ENCODE results near the gene MEIS2. TPM values are rescaled to one million over a fixed set of nuclear protein-coding genes. Genes with fewer than 3 reads are reported as not detected.

Gene MEIS2
- total RNA-seq, 5 donors from 2014 or later (not counting 1 experiment from before 2014, with no cell fraction given) = 0.38 to 0.54 TPM; not detected in 3

- no peak for ATAC-seq (replicated peaks in 1 of 4)
- Histone ChIP-seq H3K9me3 (no peaks in the 10 kb centered on the region), H3K4me3 (ENCODE audit: control insufficient read depth in 1 of 2, extremely low read depth in 1 of 2, low read length in 1 of 2) (no peak overlapping the region), H3K4me1 (ENCODE audit: control insufficient read depth in 1 of 2, extremely low read depth in 1 of 2, insufficient read depth in 2 of 2, low read length in 2 of 2) (no peaks in the 10 kb centered on the region), H3K36me3 (ENCODE audit: control insufficient read depth in 2 of 2, extremely low read depth in 1 of 2, insufficient read depth in 1 of 2, low read length in 1 of 2) (no peaks in the 10 kb centered on the region), H3K27ac (ENCODE audit: low read length) (no peak overlapping the region), H3K27me3 (replicated peaks in 1 of 2; ENCODE audit: control insufficient read depth in 2 of 2, extremely low read depth in 1 of 2, insufficient read depth in 2 of 2, low read length in 1 of 2) (no peaks in the 10 kb centered on the region)
- no peak for DNase-seq
- 83% methylated on average over 4 of the region's 4 CpGs for WGBS (ENCODE audit: insufficient coverage)
- Mint-ChIP-seq H3K27ac (no peak overlapping the region), H3K27me3 (peaks cover 0 to 6% of the 10 kb centered on the region in 2 donors), H3K9me3 (no peaks in the 10 kb centered on the region), H3K4me1 (no peaks in the 10 kb centered on the region), H3K4me3 (no peak overlapping the region), H3K36me3 (no peaks in the 10 kb centered on the region)
- ChIA-PET POLR2A (no interaction called here), CTCF (no interaction called here)
Observed at GRCh38 chr15:36938131-36938530, 162.2 kb downstream of the MEIS2 start.

GRCh38 chr15:36936613-36937012 is 163.7 kb downstream of the MEIS2 start:
- Mint-ChIP-seq H3K36me3 (no peaks in the 10 kb centered on the region), H3K27ac (no peak overlapping the region), H3K9me3 (no peaks in the 10 kb centered on the region), H3K27me3 (peaks cover 0 to 6% of the 10 kb centered on the region in 2 donors), H3K4me3 (no peak overlapping the region), H3K4me1 (no peaks in the 10 kb centered on the region)
- Histone ChIP-seq H3K4me3 (ENCODE audit: control insufficient read depth in 1 of 2, extremely low read depth in 1 of 2, low read length in 1 of 2) (no peak overlapping the region), H3K27me3 (replicated peaks in 1 of 2; ENCODE audit: control insufficient read depth in 2 of 2, extremely low read depth in 1 of 2, insufficient read depth in 2 of 2, low read length in 1 of 2) (no peaks in the 10 kb centered on the region), H3K36me3 (ENCODE audit: control insufficient read depth in 2 of 2, extremely low read depth in 1 of 2, insufficient read depth in 1 of 2, low read length in 1 of 2) (no peaks in the 10 kb centered on the region), H3K9me3 (no peaks in the 10 kb centered on the region), H3K4me1 (ENCODE audit: control insufficient read depth in 1 of 2, extremely low read depth in 1 of 2, insufficient read depth in 2 of 2, low read length in 2 of 2) (no peaks in the 10 kb centered on the region), H3K27ac (ENCODE audit: low read length) (no peak overlapping the region)
- DNase-seq (no peak), ATAC-seq (replicated peaks in 1 of 4) (no peak)
- ChIA-PET CTCF (interaction anchor here (0.6 kb wide), 2 partner anchors 15 to 46 kb away, joined by 3 read pairs; no protein-coding TSS in a partner anchor), POLR2A (no interaction called here)

- no peaks in the 10 kb centered on the region for H3K27me3 ChIP-seq (replicated peaks in 1 of 2; ENCODE audit: control insufficient read depth in 2 of 2, extremely low read depth in 1 of 2, insufficient read depth in 2 of 2, low read length in 1 of 2)
- Mint-ChIP-seq H3K9me3 (peaks cover 0 to under 1% (median 0%) of the 10 kb centered on the region in 3 donors), H3K4me1 (no peaks in the 10 kb centered on the region), H3K36me3 (no peaks in the 10 kb centered on the region), H3K4me3 (no peak overlapping the region), H3K27me3 (no peaks in the 10 kb centered on the region), H3K27ac (no peak overlapping the region)
- H3K4me3 ChIP-seq (ENCODE audit: control insufficient read depth in 1 of 2, extremely low read depth in 1 of 2, low read length in 1 of 2) = no peak overlapping the region
- DNase-seq = no peak
- no peaks in the 10 kb centered on the region for H3K9me3 ChIP-seq
- WGBS (ENCODE audit: insufficient coverage) = no CpG with 5 or more reads among the region's 5 CpGs
- no peak overlapping the region for H3K27ac ChIP-seq (ENCODE audit: low read length)
- POLR2A ChIA-PET = no interaction called here
- CTCF ChIA-PET = no interaction called here
- no peaks in the 10 kb centered on the region for H3K4me1 ChIP-seq (ENCODE audit: control insufficient read depth in 1 of 2, extremely low read depth in 1 of 2, insufficient read depth in 2 of 2, low read length in 2 of 2)
- no peaks in the 10 kb centered on the region for H3K36me3 ChIP-seq (ENCODE audit: control insufficient read depth in 2 of 2, extremely low read depth in 1 of 2, insufficient read depth in 1 of 2, low read length in 1 of 2)
- ATAC-seq (replicated peaks in 1 of 4) = no peak
Observed at GRCh38 chr15:36933255-36933990, 166.9 kb downstream of the MEIS2 start.

GRCh38 chr15:36932070-36932469 is 168.3 kb downstream of the MEIS2 start:
- Histone ChIP-seq H3K4me3 (ENCODE audit: control insufficient read depth in 1 of 2, extremely low read depth in 1 of 2, low read length in 1 of 2) (no peak overlapping the region), H3K27me3 (replicated peaks in 1 of 2; ENCODE audit: control insufficient read depth in 2 of 2, extremely low read depth in 1 of 2, insufficient read depth in 2 of 2, low read length in 1 of 2) (no peaks in the 10 kb centered on the region), H3K9me3 (no peaks in the 10 kb centered on the region), H3K4me1 (ENCODE audit: control insufficient read depth in 1 of 2, extremely low read depth in 1 of 2, insufficient read depth in 2 of 2, low read length in 2 of 2) (no peaks in the 10 kb centered on the region), H3K36me3 (ENCODE audit: control insufficient read depth in 2 of 2, extremely low read depth in 1 of 2, insufficient read depth in 1 of 2, low read length in 1 of 2) (no peaks in the 10 kb centered on the region), H3K27ac (ENCODE audit: low read length) (no peak overlapping the region)
- ATAC-seq (replicated peaks in 1 of 4) (no peak), DNase-seq (no peak)
- WGBS (ENCODE audit: insufficient coverage) = 95% methylated on average over 3 of the region's 5 CpGs
- no peak overlapping the region for H3K4me3 Mint-ChIP-seq
- no peaks in the 10 kb centered on the region for H3K36me3 Mint-ChIP-seq
- POLR2A ChIA-PET = no interaction called here
- peaks cover 0 to 2% of the 10 kb centered on the region in 2 donors for H3K27me3 Mint-ChIP-seq
- H3K4me1 Mint-ChIP-seq = no peaks in the 10 kb centered on the region
- H3K9me3 Mint-ChIP-seq = peaks cover 0 to 2% (median 0%) of the 10 kb centered on the region in 3 donors
- H3K27ac Mint-ChIP-seq = no peak overlapping the region
- CTCF ChIA-PET = no interaction called here

GRCh38 chr15:36931434-36931833 is 168.9 kb downstream of the MEIS2 start:
- 68% methylated on average over 3 of the region's 3 CpGs for WGBS (ENCODE audit: insufficient coverage)
- CTCF ChIA-PET = no interaction called here
- peaks cover 0 to 3% of the 10 kb centered on the region in 2 donors for H3K27me3 Mint-ChIP-seq
- POLR2A ChIA-PET = no interaction called here
- ATAC-seq (replicated peaks in 1 of 4) (no peak), DNase-seq (no peak)
- no peak overlapping the region for H3K4me3 ChIP-seq (ENCODE audit: control insufficient read depth in 1 of 2, extremely low read depth in 1 of 2, low read length in 1 of 2)
- no peaks in the 10 kb centered on the region for H3K27me3 ChIP-seq (replicated peaks in 1 of 2; ENCODE audit: control insufficient read depth in 2 of 2, extremely low read depth in 1 of 2, insufficient read depth in 2 of 2, low read length in 1 of 2)
- peaks cover 0 to 2% (median 0%) of the 10 kb centered on the region in 3 donors for H3K9me3 Mint-ChIP-seq
- H3K36me3 Mint-ChIP-seq = no peaks in the 10 kb centered on the region
- H3K27ac ChIP-seq (ENCODE audit: low read length) = no peak overlapping the region
- H3K27ac Mint-ChIP-seq = no peak overlapping the region
- H3K36me3 ChIP-seq (ENCODE audit: control insufficient read depth in 2 of 2, extremely low read depth in 1 of 2, insufficient read depth in 1 of 2, low read length in 1 of 2) = no peaks in the 10 kb centered on the region
- no peaks in the 10 kb centered on the region for H3K9me3 ChIP-seq
- H3K4me3 Mint-ChIP-seq = no peak overlapping the region
- no peaks in the 10 kb centered on the region for H3K4me1 ChIP-seq (ENCODE audit: control insufficient read depth in 1 of 2, extremely low read depth in 1 of 2, insufficient read depth in 2 of 2, low read length in 2 of 2)
- no peaks in the 10 kb centered on the region for H3K4me1 Mint-ChIP-seq

GRCh38 chr15:36926427-36926825 is 173.9 kb downstream of the MEIS2 start:
- DNase-seq (no peak), ATAC-seq (replicated peaks in 1 of 4) (no peak)
- Mint-ChIP-seq H3K4me3 (no peak overlapping the region), H3K36me3 (no peaks in the 10 kb centered on the region), H3K9me3 (peaks cover 0 to 2% (median 0%) of the 10 kb centered on the region in 3 donors), H3K4me1 (no peaks in the 10 kb centered on the region), H3K27ac (no peak overlapping the region), H3K27me3 (peaks cover 3 to 8% of the 10 kb centered on the region in 2 donors)
- H3K4me1 ChIP-seq (ENCODE audit: control insufficient read depth in 1 of 2, extremely low read depth in 1 of 2, insufficient read depth in 2 of 2, low read length in 2 of 2) = no peaks in the 10 kb centered on the region
- H3K27me3 ChIP-seq (replicated peaks in 1 of 2; ENCODE audit: control insufficient read depth in 2 of 2, extremely low read depth in 1 of 2, insufficient read depth in 2 of 2, low read length in 1 of 2) = peaks cover 0 to 2% of the 10 kb centered on the region in 2 experiments
- no peak overlapping the region for H3K27ac ChIP-seq (ENCODE audit: low read length)
- no peak overlapping the region for H3K4me3 ChIP-seq (ENCODE audit: control insufficient read depth in 1 of 2, extremely low read depth in 1 of 2, low read length in 1 of 2)
- WGBS (ENCODE audit: insufficient coverage) = 60% methylated on average over 1 of the region's 3 CpGs
- ChIA-PET POLR2A (no interaction called here), CTCF (no interaction called here)
- H3K9me3 ChIP-seq = no peaks in the 10 kb centered on the region
- H3K36me3 ChIP-seq (ENCODE audit: control insufficient read depth in 2 of 2, extremely low read depth in 1 of 2, insufficient read depth in 1 of 2, low read length in 1 of 2) = no peaks in the 10 kb centered on the region

All from T-cell (primary cell).